Muscle of back (tissue), 13 donors: ENCODE results near the gene ITGA2. TPM values are rescaled to one million over a fixed set of nuclear protein-coding genes. Genes with fewer than 3 reads are reported as not detected.
"Not testable (repeated sequence)": the region's sequence is repeated elsewhere in the genome, so short reads cannot be mapped to it uniquely, and the experiment has no call there.

Experiments used
- DNase-seq, 3 donors: peaks; one replicate each; pipeline versions ENCODE4 v3.0.0 to v3.0.0-alpha.2; 2013
- long read RNA-seq, 9 donors: transcript quantifications; one replicate each; lab custom pipeline, GENCODE V29; 2026
- polyA plus RNA-seq, 10 donors: library from polyadenylated mRNA; unstranded; fragments of 120-200 nt; gene quantifications; one replicate each; pipeline ENCODE4 v1.2.1, GENCODE V29; 2013; ENCODE audit not compliant: insufficient read length in 10 of 10

Gene ITGA2
- polyA plus RNA-seq, result 10 to 100 TPM in 9 of 10 donors, 1 to 10 TPM in 1; 9.7 to 23.4 (median 15.4) TPM
- long read RNA-seq, donor 1, full-length matches to known transcripts, result 1 of 1 reads
- long read RNA-seq, donor 1, partial matches to known transcripts, result 0 of 1 reads
- long read RNA-seq, donor 1, other reads (novel, unspliced or antisense), result 0 of 1 reads
- long read RNA-seq, donor 2, full-length matches to known transcripts, result 2 of 2 reads
- long read RNA-seq, donor 2, partial matches to known transcripts, result 0 of 2 reads
- long read RNA-seq, donor 2, other reads (novel, unspliced or antisense), result 0 of 2 reads
- long read RNA-seq, donor 3, result 0 reads
- long read RNA-seq, donor 4, full-length matches to known transcripts, result 1 of 1 reads
- long read RNA-seq, donor 4, partial matches to known transcripts, result 0 of 1 reads
- long read RNA-seq, donor 4, other reads (novel, unspliced or antisense), result 0 of 1 reads
- long read RNA-seq, donor 5, full-length matches to known transcripts, result 1 of 1 reads
- long read RNA-seq, donor 5, partial matches to known transcripts, result 0 of 1 reads
- long read RNA-seq, donor 5, other reads (novel, unspliced or antisense), result 0 of 1 reads
- long read RNA-seq, donor 6, result 0 reads
- long read RNA-seq, donor 7, result 0 reads
- long read RNA-seq, donor 8, partial matches to known transcripts, result 21 of 43 reads
- long read RNA-seq, donor 8, other reads (novel, unspliced or antisense), result 22 of 43 reads
- long read RNA-seq, donor 9, result 0 reads

- DNase-seq, result peak; percentile 24 to 78 (median 57)
Measured at GRCh38 chr5:52989025-52989780, at the start of gene ITGA2. TSS of gene ITGA2 (plus strand) at chr5:52989352. CDS start at chr5:52989469, 117 bp downstream.

GRCh38 chr5:52943285-52943684, 45.9 kb upstream of the ITGA2 start:
- DNase-seq, result no peak

GRCh38 chr5:52943808-52944207, 45.3 kb upstream of the ITGA2 start:
- DNase-seq, result no peak

GRCh38 chr5:52945040-52945439, 44.1 kb upstream of the ITGA2 start:
- DNase-seq, result no peak

- DNase-seq, result no peak
Measured at GRCh38 chr5:52947208-52947607, 41.9 kb upstream of the ITGA2 start.

GRCh38 chr5:52947851-52948250, 41.3 kb upstream of the ITGA2 start:
- DNase-seq, result no peak

- peak; percentile 69 to 85 (median 73) for DNase-seq
Measured at GRCh38 chr5:52948418-52949076, 40.6 kb upstream of the ITGA2 start.

- no peak for DNase-seq
Measured at GRCh38 chr5:52950686-52951085, 38.5 kb upstream of the ITGA2 start.

- no peak for DNase-seq
Measured at GRCh38 chr5:52952483-52952882, 36.7 kb upstream of the ITGA2 start.

- no peak for DNase-seq
Measured at GRCh38 chr5:52956014-52956413, 33.1 kb upstream of the ITGA2 start.

- no peak for DNase-seq
Measured at GRCh38 chr5:52956915-52957747, 32.0 kb upstream of the ITGA2 start.

GRCh38 chr5:52961274-52961681, 27.9 kb upstream of the ITGA2 start:
- peak in 1 of 3 donors; percentile 9 for DNase-seq

GRCh38 chr5:52963636-52964035, 25.5 kb upstream of the ITGA2 start:
- DNase-seq, result no peak

GRCh38 chr5:52964138-52964537, 25.0 kb upstream of the ITGA2 start:
- DNase-seq, result no peak

GRCh38 chr5:52976157-52976556, 13.0 kb upstream of the ITGA2 start:
- not testable (repeated sequence) for DNase-seq

GRCh38 chr5:52977264-52977897, 11.8 kb upstream of the ITGA2 start:
- DNase-seq, result no peak

GRCh38 chr5:52981507-52981906, 7.6 kb upstream of the ITGA2 start:
- no peak for DNase-seq

- no peak for DNase-seq
Measured at GRCh38 chr5:52983731-52984636, 5.2 kb upstream of the ITGA2 start.

- no peak for DNase-seq
Measured at GRCh38 chr5:52985306-52985705, 3.8 kb upstream of the ITGA2 start.
